ENCODE results near the gene OR10H3.

DNA sequence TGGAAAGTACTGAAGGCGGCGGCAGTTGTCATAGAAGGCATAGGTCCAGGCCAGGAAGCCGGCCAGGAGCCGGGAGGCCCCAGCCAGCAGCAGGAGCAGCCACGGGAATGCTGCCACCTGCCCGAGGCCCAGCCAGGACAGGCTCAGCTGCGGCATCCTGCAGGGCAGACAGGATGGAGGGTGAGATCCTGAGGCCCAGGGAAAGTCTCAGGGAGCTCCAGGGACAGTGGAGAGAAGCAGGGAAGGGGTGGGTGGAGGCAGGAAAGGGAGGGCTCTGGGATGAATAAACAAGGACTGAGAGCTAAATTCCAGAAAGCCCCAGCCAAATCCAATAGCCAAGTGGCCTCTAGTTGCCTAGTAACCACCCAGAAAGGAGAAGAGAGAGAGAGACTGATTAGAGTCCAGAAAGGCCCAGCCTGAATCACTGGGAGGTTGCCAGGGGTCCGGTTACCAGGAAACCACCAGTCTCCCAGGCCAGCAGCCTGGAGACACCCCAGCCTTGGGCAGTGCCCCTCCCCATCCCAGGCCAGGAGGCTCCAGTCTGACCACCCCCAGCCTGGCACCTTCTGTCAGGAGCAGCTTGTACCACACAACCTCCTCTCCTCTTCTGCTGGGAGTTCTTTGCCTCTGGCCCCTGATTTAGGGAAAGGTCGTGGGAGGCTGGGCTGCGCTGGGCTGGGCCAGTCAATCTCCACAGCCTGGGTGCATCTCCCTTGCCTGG lies 42.1 kb downstream of the OR10H3 start:
- TF ChIP-seq ZSCAN20 (CRISPR knock-in tag; IDR thresholded peaks at IDR 0.05; ENCODE audit: borderline replicate concordance) = no peak
- TF ChIP-seq, protein P1, sequence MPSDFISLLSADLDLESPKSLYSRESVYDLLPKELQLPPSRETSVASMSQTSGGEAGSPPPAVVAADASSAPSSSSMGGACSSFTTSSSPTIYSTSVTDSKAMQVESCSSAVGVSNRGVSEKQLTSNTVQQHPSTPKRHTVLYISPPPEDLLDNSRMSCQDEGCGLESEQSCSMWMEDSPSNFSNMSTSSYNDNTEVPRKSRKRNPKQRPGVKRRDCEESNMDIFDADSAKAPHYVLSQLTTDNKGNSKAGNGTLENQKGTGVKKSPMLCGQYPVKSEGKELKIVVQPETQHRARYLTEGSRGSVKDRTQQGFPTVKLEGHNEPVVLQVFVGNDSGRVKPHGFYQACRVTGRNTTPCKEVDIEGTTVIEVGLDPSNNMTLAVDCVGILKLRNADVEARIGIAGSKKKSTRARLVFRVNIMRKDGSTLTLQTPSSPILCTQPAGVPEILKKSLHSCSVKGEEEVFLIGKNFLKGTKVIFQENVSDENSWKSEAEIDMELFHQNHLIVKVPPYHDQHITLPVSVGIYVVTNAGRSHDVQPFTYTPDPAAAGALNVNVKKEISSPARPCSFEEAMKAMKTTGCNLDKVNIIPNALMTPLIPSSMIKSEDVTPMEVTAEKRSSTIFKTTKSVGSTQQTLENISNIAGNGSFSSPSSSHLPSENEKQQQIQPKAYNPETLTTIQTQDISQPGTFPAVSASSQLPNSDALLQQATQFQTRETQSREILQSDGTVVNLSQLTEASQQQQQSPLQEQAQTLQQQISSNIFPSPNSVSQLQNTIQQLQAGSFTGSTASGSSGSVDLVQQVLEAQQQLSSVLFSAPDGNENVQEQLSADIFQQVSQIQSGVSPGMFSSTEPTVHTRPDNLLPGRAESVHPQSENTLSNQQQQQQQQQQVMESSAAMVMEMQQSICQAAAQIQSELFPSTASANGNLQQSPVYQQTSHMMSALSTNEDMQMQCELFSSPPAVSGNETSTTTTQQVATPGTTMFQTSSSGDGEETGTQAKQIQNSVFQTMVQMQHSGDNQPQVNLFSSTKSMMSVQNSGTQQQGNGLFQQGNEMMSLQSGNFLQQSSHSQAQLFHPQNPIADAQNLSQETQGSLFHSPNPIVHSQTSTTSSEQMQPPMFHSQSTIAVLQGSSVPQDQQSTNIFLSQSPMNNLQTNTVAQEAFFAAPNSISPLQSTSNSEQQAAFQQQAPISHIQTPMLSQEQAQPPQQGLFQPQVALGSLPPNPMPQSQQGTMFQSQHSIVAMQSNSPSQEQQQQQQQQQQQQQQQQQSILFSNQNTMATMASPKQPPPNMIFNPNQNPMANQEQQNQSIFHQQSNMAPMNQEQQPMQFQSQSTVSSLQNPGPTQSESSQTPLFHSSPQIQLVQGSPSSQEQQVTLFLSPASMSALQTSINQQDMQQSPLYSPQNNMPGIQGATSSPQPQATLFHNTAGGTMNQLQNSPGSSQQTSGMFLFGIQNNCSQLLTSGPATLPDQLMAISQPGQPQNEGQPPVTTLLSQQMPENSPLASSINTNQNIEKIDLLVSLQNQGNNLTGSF (CRISPR knock-in tag; IDR thresholded peaks at IDR 0.05) = no peak
- TF ChIP-seq MXI1 (IDR thresholded peaks at IDR 0.05; ENCODE audit: borderline replicate concordance, low read depth, low read length) = no peak
- TF ChIP-seq JARID2 (CRISPR knock-in tag; IDR thresholded peaks at IDR 0.05; ENCODE audit: insufficient replicate concordance) = no peak
- no peak for TF ChIP-seq ZFP36 (IDR thresholded peaks at IDR 0.05; ENCODE audit: borderline replicate concordance, low read depth, low read length, partially characterized antibody)
